ENCODE results near the gene PRDM2. TPM values are rescaled to one million over a fixed set of nuclear protein-coding genes. Genes with fewer than 3 reads are reported as not detected.

The PRDM2 gene
- polyA plus RNA-seq, 1 donor (not counting 4 experiments of a cell fraction or from before 2014, with no cell fraction given), result 13.8 TPM

DNA sequence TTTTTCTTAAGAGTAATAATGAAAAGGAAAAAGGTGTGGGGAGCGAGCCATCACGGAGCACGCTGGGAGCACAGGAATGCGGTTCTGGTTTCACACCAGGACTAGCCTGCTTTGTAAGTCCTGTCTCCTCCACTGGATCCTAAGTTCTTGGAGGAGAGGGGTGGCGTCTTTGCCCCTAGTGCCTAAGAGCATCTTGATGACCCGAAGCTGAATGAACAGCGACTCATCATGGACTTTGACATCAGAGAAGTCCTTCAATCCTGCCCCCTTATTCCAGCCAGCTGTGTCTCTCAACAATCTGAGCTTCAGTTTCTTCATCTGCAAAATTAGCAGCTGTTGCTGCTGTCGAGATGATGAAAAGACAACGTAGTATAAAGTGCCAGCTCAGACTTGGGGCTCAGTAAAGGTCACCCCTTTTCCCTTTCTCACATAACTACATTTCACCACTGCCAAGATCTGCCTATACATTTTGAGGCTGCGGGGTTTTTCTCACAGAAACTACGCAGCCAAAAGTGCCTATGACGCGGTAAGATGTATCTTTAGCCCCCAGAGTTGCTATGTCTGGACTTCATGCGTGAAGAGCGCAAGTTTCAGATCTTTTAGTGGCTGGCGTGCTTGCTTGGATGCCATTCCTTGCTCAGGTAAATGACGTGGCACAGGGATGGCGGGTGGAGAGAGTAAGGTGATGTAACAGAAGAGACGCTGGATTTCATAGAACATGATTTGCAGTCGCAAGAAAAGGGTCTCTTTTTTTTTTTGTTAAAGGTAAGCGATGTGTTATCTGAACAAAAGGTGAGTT, 4.9 kb upstream of the PRDM2 start:
- H3K27me3 ChIP-seq (ENCODE audit: control insufficient read depth, extremely low read depth, insufficient read depth, low read length), result no peaks in the 10 kb centered on the region
- no peak for FAIRE-seq
- no peak for DNase-seq (ENCODE audit: low read depth, low spot score)
- no peaks in the 10 kb centered on the region for H3K9me1 ChIP-seq (ENCODE audit: control insufficient read depth, extremely low read depth, insufficient read depth, low read length)
- H3K36me3 ChIP-seq (ENCODE audit: control insufficient read depth in 2 of 2, extremely low read depth in 1 of 2, insufficient read depth in 2 of 2, low read length in 2 of 2), result no peaks in the 10 kb centered on the region
- H2AFZ ChIP-seq (ENCODE audit: control insufficient read depth, low read length), result no peak overlapping the region
- peaks cover 4% of the 10 kb centered on the region for H3K4me1 ChIP-seq (ENCODE audit: control insufficient read depth, extremely low read depth, insufficient read depth, low read length)
- peaks cover 6% of the 10 kb centered on the region for H3K79me2 ChIP-seq (ENCODE audit: control insufficient read depth, insufficient read depth, low read length)
- no peak overlapping the region for H3K4me2 ChIP-seq (ENCODE audit: control insufficient read depth, extremely low read depth, insufficient read depth, low read depth, low read length)
- H4K20me1 ChIP-seq (ENCODE audit: control insufficient read depth, extremely low read depth, insufficient read depth, low read length), result no peaks in the 10 kb centered on the region
- H3K4me3 ChIP-seq (ENCODE audit: control insufficient read depth in 2 of 3, extremely low read depth in 1 of 3, insufficient read depth in 2 of 3, low read depth in 1 of 3, low read length in 3 of 3), result no peak overlapping the region
- no peaks in the 10 kb centered on the region for H3K9me3 ChIP-seq (ENCODE audit: control insufficient read depth, low read depth, low read length)
- no peak for TF ChIP-seq EZH2 (IDR thresholded peaks at IDR 0.05; ENCODE audit: low read length)
- TF ChIP-seq, protein P1, sequence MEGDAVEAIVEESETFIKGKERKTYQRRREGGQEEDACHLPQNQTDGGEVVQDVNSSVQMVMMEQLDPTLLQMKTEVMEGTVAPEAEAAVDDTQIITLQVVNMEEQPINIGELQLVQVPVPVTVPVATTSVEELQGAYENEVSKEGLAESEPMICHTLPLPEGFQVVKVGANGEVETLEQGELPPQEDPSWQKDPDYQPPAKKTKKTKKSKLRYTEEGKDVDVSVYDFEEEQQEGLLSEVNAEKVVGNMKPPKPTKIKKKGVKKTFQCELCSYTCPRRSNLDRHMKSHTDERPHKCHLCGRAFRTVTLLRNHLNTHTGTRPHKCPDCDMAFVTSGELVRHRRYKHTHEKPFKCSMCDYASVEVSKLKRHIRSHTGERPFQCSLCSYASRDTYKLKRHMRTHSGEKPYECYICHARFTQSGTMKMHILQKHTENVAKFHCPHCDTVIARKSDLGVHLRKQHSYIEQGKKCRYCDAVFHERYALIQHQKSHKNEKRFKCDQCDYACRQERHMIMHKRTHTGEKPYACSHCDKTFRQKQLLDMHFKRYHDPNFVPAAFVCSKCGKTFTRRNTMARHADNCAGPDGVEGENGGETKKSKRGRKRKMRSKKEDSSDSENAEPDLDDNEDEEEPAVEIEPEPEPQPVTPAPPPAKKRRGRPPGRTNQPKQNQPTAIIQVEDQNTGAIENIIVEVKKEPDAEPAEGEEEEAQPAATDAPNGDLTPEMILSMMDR (optimal IDR thresholded peaks at IDR 0.05 in 1 of 3, IDR thresholded peaks at IDR 0.05 in 1 of 3, conservative IDR thresholded peaks at IDR 0.05 in 1 of 3; ENCODE audit: extremely low read depth in 1 of 3, insufficient read depth in 2 of 3, low read length in 3 of 3), result no peak
- no peak overlapping the region for H3K9ac ChIP-seq (ENCODE audit: control insufficient read depth, extremely low read depth, insufficient read depth, low read length)
- dilution Hi-C loops (cut with MboI; ENCODE audit: extremely low pct_ligation_motif_present, low sequenced_read_pairs), result no loop called here
- H3K27ac ChIP-seq (ENCODE audit: control insufficient read depth, insufficient read depth, low read length), result no peak overlapping the region

DNA sequence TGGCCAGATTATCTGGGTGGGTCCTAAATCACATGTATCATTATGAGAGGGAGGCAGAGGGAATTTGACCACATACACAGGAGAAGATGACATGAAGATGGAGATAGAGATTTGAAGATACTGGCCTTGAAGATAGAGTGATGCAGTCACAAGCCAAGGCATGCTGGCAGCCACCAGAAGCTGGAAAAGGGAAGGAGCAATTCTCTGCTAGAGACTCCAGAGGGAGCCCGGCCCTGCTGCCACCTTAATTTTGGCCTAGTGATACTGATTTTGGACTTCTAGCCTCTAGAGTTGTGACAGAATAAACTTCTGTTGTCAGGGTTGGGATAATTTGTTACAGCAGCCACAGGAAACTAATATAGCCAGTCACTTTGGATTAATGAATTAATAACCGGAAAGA, 2.2 kb upstream of the PRDM2 start:
- Histone ChIP-seq H2AFZ (ENCODE audit: control insufficient read depth, low read length) (no peak overlapping the region), H3K27ac (ENCODE audit: control insufficient read depth, insufficient read depth, low read length) (no peak overlapping the region), H3K9me3 (ENCODE audit: control insufficient read depth, low read depth, low read length) (no peaks in the 10 kb centered on the region), H3K36me3 (ENCODE audit: control insufficient read depth in 2 of 2, extremely low read depth in 1 of 2, insufficient read depth in 2 of 2, low read length in 2 of 2) (no peaks in the 10 kb centered on the region), H3K9ac (ENCODE audit: control insufficient read depth, extremely low read depth, insufficient read depth, low read length) (no peak overlapping the region), H3K27me3 (ENCODE audit: control insufficient read depth, extremely low read depth, insufficient read depth, low read length) (no peaks in the 10 kb centered on the region), H4K20me1 (ENCODE audit: control insufficient read depth, extremely low read depth, insufficient read depth, low read length) (no peaks in the 10 kb centered on the region), H3K9me1 (ENCODE audit: control insufficient read depth, extremely low read depth, insufficient read depth, low read length) (no peaks in the 10 kb centered on the region), H3K4me1 (ENCODE audit: control insufficient read depth, extremely low read depth, insufficient read depth, low read length) (peaks cover 12% of the 10 kb centered on the region), H3K4me2 (ENCODE audit: control insufficient read depth, extremely low read depth, insufficient read depth, low read depth, low read length) (no peak overlapping the region), H3K4me3 (ENCODE audit: control insufficient read depth in 2 of 3, extremely low read depth in 1 of 3, insufficient read depth in 2 of 3, low read depth in 1 of 3, low read length in 3 of 3) (no peak overlapping the region), H3K79me2 (ENCODE audit: control insufficient read depth, insufficient read depth, low read length) (peaks cover 15% of the 10 kb centered on the region)
- no peak for TF ChIP-seq EZH2 (IDR thresholded peaks at IDR 0.05; ENCODE audit: low read length)
- TF ChIP-seq, protein P1 (optimal IDR thresholded peaks at IDR 0.05 in 1 of 3, IDR thresholded peaks at IDR 0.05 in 1 of 3, conservative IDR thresholded peaks at IDR 0.05 in 1 of 3; ENCODE audit: extremely low read depth in 1 of 3, insufficient read depth in 2 of 3, low read length in 3 of 3), result no peak
- no peak for FAIRE-seq
- dilution Hi-C loops (cut with MboI; ENCODE audit: extremely low pct_ligation_motif_present, low sequenced_read_pairs), result no loop called here
- DNase-seq (ENCODE audit: low read depth, low spot score), result no peak

Measured in keratinocyte (primary cell).